Measurements from ENCODE around the gene QRFPR.
A peak's percentile ranks its signal among the peaks of the same experiment; 100 is the strongest.
"Not testable (repeated sequence)": the region's sequence is repeated elsewhere in the genome, so short reads cannot be mapped to it uniquely, and the experiment has no call there.

Gene QRFPR

DNA sequence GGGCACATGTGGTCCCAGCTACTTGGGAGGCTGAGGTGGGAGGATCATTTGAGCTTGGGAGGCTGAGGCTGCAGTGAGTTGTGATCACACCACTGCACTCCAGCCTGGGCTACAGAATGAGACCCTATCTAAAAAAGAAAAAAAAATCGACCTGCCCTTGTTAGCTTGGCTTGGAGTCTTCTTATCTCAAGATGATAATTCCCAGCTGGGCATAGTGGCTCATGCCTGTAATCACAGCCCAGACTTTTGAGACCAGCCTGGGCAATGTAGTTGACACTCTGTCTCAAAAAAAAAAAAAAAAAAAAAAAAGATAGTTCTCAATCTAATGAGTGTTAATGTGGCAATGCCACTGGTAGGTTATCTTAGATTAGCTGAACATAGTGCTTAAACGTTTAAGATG, 41.0 kb downstream of the QRFPR start:
- no peak for DNase-seq (ENCODE audit: low read depth in 2 of 2)

DNA sequence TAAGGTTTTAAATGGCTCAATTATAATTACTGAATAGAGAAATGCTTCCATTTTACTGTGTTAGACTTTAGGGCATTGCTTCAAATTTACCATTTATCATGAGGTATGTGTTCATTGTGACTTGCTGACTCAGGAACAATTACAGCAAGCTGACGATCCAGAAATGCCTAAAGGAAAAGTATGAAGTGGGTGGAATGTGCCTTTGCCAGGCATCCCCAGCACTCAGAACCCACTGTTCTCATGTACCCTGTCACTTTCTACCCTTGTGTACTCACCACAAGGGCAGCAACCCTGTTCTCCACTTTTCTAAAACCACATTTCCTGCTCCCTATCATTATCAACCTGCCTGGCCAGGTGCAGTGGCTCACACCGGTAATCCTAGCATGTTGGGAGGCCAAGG, 41.5 kb downstream of the QRFPR start:
- DNase-seq (ENCODE audit: low read depth in 2 of 2), result no peak

DNA sequence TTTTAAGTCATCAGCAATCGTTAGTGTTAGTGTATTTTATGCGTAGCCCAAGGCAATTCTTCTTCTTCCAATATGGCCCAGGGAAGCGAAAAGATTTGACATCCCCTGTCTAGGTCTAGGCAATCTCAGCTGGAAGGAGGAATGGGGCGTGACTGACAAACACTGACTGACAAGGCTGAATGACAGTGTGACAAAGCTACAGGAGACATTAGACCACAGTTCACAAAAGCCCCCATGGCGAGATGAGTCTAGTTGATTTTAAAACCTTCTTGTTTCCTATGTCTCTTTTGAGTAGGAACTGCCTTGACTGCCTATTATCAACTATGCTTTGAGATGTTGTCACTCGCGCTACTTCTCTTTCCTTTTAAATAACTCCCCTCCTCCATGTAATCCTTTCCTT, 42.3 kb downstream of the QRFPR start:
- DNase-seq (ENCODE audit: low read depth in 2 of 2), result no peak

DNA sequence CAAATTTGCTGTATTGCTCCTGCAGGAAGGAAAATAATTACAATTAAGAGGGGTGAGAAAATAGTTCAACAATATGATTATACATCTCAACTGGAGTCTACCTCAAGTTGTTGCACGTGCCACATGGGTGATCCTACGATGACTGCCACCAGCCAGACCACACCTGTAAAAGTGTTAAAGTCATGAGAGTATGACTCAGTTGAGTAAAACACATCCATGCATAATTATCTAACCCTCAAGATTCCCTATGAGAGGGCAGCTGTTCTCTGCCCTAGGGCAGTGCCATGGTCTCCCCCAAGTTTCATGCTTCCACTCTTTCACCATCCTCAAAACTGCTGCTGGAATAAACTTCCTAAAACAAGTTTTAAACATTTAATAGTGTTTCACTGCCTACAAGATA, 44.1 kb downstream of the QRFPR start:
- DNase-seq (ENCODE audit: low read depth in 2 of 2), result no peak

DNA sequence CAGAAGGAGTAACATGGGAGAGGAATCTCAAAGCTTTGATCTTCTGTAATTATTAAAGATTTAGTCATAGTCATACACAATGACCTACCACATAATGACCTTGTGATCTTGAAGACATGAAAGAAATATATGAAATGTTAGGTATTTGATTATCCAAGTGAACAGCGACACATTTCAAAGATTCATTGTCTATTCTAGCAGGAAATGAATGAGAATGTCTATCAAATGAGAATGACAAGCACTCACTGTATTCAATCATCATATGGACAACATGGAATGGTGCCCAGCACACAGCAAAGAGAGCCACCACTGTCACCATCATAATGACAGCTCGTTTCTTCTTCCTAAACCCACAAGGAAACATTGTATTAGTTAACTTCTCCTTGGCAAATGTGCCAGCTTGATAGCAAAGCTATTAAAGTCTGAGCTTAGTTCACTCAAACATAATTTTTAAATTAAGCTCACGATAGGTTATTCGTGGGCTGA, 50.6 kb downstream of the QRFPR start:
- DNase-seq (ENCODE audit: low read depth in 2 of 2), result no peak

DNA sequence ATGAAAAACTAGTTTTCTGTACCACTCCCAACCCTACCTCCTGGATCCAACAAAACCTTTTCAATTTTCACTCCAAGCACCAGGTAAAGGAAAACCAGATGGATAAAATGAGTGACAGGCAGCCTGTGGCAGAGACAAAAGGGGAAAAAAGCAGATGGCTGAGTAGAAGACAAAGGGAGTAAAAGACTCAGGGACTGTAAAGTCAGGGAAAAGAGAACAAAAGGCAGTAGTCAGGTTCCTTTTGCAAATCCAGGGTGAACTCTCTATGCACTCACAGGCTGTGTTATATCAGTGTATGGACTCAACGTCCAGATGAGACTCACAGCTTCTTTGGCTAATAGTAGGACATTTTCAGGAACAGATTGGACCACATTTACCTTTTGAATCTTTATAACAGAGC, 54.2 kb downstream of the QRFPR start:
- no peak for DNase-seq (ENCODE audit: low read depth in 2 of 2)

DNA sequence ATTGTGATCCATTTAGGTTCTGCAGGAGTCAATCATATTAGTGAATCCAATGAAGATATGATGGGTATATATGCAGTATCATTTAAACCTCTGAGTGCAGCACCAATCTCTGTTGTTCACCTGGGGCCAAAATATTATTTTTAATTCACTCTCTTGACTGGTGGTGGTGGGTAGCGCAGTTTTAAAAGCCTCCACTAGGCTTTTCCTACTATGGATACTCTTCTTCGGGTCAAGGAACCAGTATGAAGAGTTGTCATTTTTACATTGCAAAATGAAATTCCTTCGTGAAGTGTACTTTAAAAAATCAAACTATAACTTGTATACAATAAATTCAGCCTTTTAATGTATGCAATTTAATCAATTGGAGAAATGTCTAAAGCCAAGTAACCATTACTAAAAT, 56.5 kb downstream of the QRFPR start:
- DNase-seq (ENCODE audit: low read depth in 2 of 2), result no peak

DNA sequence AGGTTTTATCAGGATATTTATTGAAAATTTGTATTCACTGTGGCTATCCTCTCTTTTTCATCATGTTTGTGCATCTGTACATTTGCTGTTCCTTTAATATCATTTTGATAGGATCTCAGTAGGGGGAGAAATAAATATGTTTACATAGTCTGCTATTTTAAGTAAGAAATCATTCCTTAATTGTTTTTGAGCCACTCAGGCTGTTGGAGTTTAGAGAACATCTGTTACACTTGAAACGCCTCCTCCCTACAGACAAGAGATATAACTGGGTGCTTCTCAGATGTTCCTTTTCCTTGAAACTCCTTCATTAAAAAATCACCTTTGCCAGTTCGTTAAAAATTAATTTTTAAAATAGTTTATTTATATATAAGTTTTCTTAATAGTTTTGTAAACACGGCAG, 59.4 kb downstream of the QRFPR start:
- DNase-seq (ENCODE audit: low read depth in 2 of 2), result no peak

DNA sequence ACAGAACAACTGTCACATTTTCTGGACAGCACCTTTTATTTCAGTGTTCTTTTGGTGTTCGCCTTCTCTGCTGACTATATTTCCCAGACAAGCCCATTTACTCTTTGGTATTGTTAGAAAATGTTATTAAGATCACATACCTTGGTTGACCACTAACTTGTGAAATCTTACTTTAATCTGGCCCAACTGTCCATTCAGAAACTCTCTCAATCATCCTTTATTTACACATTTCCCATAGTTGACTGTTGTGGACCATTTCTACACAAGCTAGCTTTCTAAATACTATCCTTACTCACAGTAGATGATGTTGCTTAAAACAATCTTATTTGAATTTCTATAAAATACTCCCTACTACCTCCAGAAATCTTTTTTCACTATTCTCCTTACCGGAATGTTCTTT, 64.7 kb downstream of the QRFPR start:
- no peak for DNase-seq (ENCODE audit: low read depth in 2 of 2)

DNA sequence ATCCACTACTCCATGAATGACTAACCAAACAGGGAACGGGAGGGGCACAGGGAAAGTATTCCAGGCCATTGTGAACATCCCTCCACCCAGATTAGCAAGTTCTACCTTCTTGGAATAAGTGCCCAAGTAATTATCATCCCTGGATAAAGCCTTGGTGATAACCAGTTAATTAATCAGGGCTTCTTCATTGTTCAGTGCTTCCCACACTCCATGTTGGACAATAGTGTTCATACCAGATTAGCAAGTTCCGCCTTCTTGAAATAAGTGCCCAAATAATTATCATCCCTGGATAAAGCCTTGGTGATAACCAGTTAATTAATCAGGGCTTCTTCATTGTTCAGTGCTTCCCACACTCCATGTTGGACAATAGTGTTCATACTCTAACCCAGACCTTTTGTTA, 67.4 kb downstream of the QRFPR start:
- not testable (repeated sequence) for DNase-seq (ENCODE audit: low read depth in 2 of 2)

DNA sequence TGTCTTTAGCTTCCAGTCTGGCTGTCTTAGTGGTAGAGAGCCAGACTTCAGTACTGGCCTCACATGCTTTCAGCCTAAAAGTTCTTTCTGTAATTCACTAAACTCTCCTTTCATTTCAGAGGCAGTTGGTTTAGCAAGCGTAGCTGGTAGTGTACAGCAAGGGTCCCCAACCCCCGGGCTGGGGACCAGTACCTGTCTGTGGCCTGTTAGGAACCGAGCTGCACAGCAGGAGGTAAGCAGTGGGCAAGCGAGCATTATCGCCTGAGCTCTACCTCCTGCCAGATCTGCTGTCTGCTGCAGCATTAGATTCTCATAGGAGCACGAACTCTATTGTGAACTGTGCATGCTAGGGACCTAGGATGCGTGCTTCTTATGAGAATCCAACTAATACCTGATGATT, 72.0 kb downstream of the QRFPR start:
- no peak for DNase-seq (ENCODE audit: low read depth in 2 of 2)

DNA sequence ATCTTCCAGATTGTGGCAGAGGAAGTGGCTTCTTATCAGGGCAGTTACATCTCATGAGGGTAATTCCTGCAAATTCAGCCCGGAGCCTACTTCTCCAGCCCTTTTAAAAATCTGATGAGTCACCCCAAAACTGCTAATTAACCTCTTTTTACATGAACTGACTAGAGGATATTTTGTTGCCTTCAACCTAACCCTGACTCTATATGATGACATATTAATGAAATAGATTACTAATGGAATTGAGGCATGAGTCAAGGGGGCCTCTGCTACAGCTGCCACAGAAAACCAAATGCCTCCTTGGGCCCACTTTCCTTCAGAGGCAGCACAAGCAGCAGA, 72.5 kb downstream of the QRFPR start:
- DNase-seq (ENCODE audit: low read depth in 2 of 2), result no peak

DNA sequence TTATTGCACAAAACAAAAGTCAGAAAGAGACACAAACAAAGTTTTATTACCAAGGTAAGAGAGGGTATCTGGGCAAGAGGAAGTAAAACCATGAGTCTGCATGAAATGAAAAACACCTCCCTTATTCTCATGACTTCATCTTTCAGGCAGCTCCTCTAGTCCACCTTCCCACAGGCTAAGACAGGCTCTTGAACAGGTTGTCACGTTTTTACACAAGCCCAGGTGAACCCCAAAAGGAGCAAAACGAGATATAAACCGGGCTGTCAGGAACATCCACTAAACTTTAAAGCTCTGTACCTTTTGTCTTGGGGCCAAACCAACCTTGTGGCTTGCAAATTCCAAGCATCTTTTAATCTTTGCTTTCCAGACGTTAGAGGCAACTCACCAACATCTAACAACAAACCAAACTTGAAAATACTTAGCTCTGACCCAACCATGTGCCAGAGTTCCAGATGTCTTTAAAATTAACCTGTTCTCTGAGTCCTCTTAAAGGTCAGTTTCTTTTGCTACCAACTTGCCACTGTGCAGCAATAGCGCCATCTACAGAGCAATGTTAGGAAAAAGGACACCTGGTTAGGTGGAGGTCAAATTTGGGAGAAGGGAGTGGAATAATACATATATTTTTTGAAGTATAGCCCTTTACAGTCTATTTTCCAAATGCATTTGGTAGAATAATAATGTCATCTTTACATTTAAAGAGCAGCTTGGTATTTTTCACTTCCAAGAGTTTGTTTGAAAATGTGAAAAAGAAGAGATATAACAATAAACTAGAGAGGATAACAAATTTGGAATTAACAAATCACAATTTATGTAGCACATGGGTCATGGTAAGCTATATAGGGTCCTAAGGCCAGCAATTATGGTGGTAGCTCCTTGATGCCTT, 73.1 kb downstream of the QRFPR start:
- DNase-seq (ENCODE audit: low read depth in 2 of 2), result peak in 1 of 2 donors; percentile 6

DNA sequence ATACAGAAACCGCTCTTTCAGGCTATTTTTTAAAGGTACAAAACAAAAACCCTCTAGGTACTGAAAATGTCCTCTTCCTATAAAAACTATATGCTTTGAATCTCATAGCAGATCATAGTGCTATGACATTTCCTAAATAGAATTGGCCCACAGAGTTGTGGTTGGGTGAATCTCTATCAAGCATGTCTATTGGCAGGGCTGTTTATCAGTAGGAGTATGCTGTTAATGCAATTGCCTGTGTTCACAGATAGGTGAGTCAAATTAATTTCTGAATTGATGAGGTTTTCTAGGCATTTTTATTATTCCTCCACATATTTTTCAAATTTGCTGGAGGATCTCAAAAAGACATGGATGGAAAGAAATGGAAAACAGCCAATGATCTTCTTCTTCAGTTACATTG, 73.9 kb downstream of the QRFPR start:
- no peak for DNase-seq (ENCODE audit: low read depth in 2 of 2)

DNA sequence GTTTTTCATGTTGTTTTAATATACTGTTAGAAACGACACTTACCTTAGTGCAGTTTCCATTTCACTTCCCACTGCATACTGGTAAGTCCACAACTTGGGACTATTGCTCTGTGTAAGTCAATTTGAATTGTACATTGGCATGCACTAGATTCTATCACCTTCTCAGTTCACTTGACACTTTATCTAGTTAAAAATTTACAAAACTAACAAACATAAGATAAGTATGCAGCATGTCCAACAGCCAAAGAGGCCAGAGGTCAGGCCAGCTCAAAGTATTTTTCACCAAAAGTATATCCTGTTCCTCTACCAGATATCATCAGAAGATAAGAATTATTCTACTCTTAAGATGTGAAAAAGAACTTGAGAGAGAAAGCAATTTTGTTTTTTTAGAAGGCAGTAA, 75.9 kb downstream of the QRFPR start:
- no peak for DNase-seq (ENCODE audit: low read depth in 2 of 2)

DNA sequence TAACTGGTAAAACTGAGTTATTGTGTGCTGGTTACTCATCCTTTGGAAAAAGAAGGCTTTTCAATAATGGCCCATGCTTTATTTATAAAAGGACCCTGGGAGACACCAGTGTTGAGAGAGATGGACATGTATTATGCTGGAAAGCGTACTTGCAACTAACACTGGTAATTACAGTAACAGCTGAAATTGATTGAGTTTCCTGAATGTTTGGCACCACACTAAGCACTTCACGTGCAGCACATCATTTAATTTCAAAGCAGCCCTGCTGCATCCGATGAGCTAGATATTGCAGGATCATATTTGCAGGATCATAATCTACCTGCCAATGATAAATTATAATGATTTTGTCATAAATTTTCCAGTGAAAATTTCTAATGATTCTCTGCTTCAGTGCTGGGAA, 81.5 kb downstream of the QRFPR start:
- DNase-seq (ENCODE audit: low read depth in 2 of 2), result no peak

DNA sequence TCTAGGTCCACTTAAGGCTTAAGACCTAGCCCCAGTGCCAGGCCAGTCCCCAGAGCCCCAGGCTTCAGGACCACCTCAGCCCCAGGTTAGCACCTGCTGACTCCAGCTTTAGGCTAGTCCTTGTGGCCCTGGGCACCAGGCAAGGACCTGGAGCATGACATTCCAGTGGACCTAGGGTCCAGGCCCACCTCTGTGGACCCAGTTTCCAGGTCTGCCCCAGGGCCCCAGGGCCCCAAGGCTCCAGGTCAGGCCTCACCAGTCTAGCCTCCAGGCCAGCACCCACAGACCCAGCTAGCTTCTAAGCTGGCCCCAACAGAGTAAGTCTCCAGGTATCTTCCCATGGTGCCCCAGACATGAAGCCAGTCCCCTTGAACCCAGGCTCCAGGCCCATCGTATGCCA, 97.5 kb downstream of the QRFPR start:
- no peak for DNase-seq (ENCODE audit: low read depth in 2 of 2)

DNA sequence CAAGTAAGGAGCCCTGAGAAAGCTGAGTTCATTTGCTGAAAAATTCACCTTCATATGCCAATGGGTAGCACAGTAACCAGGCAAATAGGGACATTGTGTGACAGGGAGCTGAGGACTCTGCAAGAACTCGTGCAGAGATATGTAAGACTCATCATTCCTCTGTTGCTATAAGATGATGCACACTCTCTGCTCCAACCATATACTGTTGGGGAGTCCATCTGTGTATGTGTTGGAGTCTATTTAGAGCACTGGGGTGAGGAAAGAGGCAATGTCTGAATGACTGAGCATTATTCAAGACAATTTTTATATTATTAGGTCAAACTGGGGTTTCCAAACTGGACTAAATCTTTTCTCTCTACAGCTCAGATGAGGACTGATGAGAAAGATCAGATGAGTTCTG, 100.4 kb downstream of the QRFPR start:
- no peak for DNase-seq (ENCODE audit: low read depth in 2 of 2)

DNA sequence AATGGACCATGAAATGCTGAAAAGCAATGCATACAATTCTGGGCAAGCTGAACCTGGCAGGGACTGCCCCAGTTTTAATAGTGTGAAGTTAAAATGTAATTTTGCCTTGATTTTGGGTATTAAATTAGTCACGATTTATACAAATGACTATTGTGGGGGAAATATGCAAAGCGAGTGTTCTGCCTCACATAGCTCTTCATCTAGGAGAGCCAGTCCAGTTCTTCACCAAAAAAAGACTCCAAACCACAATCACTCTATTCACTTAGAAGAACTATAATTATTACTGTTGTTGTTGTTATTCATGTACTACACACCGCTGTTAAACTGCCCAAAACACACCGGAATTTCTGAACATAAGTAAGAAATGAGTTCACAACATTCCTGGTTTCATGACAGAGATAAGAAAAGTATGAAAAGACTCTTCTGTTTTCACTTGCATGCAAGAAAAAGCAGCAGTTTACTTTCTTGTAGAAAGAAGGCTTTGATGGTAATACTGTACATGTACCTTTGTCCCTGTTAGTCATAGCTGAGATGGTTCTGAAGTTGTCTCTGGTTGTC, 101.9 kb downstream of the QRFPR start:
- no peak for DNase-seq (ENCODE audit: low read depth in 2 of 2)
